Germinal center (tissue), 1 donor: ENCODE results near the gene PTDSS2.
"Not testable (repeated sequence)": the region's sequence is repeated elsewhere in the genome, so short reads cannot be mapped to it uniquely, and the experiment has no call there.

Source experiments
- DNase-seq: peaks from one replicate; pipeline ENCODE4 v3.0.0; 2012; ENCODE audit warnings: mixed read lengths, low spot score

The PTDSS2 gene

GRCh38 chr11:413120-414081 is 36.7 kb upstream of the PTDSS2 start:
- no peak for DNase-seq

DNA sequence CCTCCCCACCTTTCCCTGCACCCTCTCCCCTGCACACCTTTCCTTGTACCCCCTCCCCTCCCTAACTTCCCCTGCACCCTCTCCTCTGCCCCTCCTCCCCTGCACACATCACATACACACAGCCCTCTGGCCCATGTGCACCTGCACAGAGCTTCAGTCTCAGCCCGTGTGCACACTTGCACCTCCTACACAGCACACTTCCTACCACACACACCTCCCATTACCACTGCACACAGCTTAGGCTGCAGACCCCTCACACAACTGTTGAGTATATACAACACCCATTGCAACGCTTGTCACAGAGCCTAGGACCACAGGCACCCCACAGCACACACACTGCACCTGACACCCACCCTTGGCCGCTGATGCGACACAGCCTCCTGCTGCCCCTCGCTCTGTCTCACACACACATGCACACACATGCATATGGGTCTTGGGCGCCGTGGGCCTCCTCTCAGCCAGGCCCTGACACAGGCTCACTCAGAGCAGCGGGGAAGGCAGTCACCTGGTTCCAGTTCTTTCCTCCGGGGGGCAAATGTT is 35.7 kb upstream of the PTDSS2 start:
- DNase-seq: no peak

DNA sequence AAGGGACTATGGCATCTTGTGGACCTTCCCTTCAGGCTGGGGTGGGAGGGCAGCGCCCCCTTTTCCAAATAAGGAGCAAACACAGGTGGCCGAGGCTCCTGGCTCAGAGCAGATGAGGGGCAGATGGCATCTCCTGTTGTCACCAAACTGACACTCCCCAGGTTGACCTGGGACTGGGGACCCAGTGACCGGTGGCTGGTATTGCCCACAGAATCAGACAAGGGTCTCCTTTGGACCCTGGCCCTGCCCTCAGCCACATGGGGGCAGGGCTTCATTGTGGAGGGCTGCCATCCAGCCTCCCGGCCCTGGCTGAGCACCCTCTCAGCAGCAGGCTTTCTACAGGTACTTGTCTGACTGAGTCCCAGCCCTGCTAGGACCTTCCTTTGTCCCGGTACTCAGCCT is 34.4 kb upstream of the PTDSS2 start:
- DNase-seq: no peak

GRCh38 chr11:416051-416756 is 33.9 kb upstream of the PTDSS2 start:
- DNase-seq: no peak

DNA sequence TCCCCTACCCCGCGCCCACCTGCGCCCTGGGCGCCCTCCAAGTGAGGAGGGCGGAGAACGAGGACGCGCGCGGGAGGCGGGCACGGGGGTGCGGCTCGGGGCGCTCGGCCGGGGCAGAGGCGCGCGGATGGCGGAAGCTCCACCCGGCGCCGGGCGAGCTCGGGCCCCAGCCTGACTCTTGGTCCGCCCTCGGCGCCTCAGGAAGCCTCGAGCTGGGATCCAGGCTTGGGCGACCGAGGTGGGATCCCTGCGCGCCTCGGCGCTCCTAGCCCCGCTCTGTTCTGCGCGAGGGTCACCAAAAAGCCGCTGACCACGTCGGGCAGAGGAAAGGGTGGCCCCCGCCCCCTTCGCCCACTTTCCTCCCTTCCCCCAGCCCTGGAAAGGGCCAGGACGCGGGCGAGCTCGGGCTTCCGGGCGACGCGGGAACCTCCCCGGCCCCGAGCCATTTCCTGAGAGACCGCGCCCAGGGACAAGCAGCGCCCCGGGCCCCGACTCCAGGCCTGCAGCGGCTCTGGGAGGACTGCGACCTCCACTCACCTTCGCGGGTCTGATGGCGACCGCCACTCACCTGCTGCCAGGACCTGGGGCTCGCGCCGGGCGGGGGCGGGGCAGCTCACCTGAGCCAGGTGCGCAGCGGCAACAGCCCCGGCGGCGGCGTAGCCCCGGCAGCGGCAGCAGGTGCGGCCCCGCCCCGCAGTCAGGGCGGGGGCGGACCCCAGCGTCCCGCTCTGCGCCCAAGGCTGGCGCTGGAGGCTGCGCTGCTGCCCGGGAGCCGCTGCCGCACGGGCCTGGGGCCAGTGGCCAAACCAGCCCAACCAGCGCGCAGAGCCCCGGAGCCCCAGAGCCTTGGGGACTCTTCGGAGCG is 33.1 kb upstream of the PTDSS2 start:
- no peak for DNase-seq

DNA sequence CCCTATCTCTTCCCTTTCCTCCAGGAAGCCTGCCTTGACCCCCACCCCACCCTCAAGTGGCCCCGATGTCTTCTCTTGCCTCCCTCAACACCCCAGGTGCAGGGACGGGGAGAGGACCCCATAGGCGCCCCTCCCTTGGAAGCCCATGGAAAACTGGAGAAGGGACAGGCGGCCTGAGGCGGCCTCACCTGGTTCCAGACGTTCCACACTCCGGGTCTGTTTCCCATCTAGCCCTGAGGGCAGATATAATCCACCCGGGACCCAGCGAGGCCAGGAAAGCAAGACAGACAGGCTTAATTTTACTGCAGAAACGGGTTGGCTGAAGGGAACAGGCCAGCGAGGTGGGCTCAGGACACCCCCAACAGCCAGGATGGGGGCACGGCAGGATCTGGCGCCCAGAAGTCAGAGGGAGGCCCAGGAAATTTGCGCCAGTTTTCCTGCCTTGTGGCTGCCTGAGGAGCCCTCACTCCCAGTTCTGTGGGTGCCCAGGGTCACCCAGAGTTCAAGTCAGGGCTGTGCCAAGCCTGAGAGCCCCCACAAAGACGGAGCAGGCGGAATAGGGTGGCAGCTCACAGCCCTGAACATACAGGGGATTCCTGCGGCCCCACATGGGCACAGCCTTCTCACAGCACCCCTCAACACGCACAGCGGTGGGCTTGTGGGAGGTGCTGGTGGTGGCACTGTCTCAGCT is 32.3 kb upstream of the PTDSS2 start:
- DNase-seq: no peak

DNA sequence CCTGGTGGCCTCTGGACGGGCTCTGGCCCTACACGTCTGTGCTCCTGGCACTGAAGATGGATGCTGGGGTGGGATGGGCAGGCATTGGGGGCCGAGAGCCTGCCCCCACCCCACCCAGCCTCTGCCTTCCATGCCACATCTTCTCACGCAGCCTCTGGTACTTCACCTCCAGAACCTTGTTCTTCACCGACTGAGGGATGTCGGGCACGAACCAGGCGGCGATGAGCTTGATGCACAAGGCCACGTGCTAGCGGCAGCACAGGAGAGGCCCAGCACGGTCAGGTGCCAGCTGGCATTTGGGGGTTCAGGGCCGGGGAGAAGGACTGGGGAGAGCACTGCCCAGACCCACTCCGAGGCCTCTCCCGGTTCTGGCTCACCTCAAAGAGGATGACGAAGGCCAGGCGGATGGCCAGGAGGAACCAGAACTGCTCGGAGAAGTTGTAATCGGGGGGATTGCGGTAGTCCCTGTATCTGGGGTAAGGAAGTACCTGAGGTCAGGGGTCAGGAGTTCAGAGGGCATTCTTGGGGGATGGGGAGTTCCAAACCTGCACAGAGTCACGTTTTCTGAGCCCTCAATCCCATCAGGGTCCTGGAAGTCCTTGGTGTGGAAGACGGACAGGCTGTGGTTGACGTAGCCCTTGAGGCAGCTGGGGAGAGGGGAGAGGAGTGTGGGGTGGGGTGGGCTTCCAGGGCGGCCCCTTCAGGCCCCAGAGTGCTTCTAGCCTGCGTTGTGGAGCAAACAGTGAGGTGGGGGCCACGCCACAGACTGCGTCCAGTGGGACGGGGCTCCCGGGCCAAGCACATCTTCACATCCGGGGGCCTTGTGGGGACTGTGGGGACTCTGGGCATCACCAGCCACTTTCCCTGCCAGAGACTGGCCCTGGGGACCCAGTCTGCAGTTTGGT is 31.5 kb upstream of the PTDSS2 start:
- no peak for DNase-seq

GRCh38 chr11:419248-420005 is 30.7 kb upstream of the PTDSS2 start:
- DNase-seq: no peak

GRCh38 chr11:420054-420910 is 29.8 kb upstream of the PTDSS2 start:
- DNase-seq: no peak

DNA sequence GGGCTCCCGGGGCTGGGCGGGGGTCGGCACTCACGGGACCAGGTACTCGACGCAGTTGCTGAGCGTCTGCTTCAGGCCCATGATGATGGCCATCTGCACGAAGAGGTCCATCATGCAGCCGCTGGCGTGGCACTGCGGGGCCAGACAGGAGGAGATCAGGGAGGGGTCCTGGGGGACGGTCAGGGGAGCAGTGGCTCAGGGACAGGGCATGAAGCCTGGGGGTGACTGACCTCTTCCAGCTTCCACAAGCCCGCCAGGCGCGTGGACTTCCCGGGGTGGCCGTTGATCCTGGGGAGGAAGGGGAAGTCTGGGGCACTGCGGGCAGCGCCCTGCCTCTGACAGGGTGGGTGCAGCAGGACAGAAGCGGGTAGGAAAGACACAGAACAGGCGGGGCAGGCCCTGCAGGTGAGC is 29.2 kb upstream of the PTDSS2 start:
- DNase-seq: no peak

GRCh38 chr11:422249-422656 is 27.8 kb upstream of the PTDSS2 start:
- no peak for DNase-seq

DNA sequence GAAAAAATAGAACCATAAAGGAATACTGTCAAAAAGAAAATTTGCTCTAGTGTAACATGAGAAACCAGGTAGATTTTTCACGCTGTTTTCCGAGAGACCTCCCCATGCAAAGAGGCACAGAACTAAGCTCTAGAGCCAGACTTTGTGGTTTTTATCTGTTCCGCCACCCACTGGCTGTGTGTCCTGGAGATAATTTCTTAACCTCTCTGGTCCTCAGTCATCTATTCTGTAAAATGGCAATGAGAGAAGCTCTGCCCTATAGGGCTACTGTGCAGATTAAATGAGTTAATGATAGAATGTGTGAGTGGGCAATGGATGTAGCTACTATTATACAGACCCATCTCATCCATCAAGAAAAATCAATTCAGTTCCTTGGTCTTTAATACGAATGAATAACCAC is 25.8 kb upstream of the PTDSS2 start:
- DNase-seq: no peak

GRCh38 chr11:424766-425165 is 25.3 kb upstream of the PTDSS2 start:
- DNase-seq: not testable (repeated sequence)

GRCh38 chr11:425301-425700 is 24.8 kb upstream of the PTDSS2 start:
- no peak for DNase-seq

- no peak for DNase-seq
Measured at GRCh38 chr11:426851-427250, 23.2 kb upstream of the PTDSS2 start.

GRCh38 chr11:428295-428694 is 21.8 kb upstream of the PTDSS2 start:
- DNase-seq: no peak

- no peak for DNase-seq
Measured at GRCh38 chr11:429391-429790, 20.7 kb upstream of the PTDSS2 start.

DNA sequence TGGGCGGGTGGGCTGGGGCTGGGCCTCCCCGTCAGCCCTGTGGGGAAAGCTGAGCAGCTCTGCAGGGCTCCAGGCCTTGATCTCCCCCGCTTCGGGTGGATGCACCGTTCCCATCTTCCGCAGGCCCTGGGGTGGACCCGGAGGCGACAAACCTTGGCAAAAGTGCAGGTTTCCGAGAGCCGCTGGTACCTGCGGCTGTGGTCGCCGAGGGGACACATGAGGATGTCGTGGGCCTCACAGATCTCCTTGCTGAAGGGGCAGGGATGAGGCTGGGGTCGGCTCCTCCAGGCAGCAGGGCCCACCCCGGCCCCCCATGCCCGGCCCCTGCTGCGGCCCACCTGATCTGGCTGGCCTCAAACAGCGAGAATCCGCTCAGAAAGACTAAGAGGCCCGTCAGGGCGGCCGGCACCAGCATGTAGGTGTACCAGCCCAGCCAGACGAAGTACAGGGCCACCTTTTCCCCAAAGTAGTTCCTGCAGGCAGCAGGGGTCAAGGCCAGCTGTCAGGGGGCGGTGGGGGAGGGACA is 20.1 kb upstream of the PTDSS2 start:
- no peak for DNase-seq
